ENCODE measurements around the gene GGTLC1.
"Not testable (repeated sequence)": the region's sequence is repeated elsewhere in the genome, so short reads cannot be mapped to it uniquely, and the experiment has no call there.

GGTLC1 gene

DNA sequence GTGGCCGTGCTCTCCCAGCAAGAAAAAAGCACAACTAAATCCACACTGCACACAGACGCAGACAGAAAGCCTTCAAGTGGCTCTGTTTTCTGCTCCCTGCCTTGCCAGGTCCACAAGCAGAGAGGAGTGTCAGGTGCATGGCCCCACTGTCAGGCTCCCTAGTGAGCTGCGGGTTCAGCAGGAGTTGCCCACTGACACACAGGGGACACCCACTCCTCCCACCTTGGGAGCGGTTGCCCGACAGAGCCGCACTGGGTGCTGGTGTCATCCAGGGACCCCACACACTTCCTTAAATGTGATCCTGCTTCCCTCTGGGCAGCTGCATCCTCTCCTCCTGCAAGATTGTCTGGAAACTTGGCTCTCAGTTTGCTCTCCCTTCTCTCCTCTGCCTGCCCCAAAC, 6.7 kb upstream of the GGTLC1 start:
- in situ Hi-C loops (cut with HindIII; ENCODE audit: low sequenced_read_pairs) = not testable (repeated sequence)

DNA sequence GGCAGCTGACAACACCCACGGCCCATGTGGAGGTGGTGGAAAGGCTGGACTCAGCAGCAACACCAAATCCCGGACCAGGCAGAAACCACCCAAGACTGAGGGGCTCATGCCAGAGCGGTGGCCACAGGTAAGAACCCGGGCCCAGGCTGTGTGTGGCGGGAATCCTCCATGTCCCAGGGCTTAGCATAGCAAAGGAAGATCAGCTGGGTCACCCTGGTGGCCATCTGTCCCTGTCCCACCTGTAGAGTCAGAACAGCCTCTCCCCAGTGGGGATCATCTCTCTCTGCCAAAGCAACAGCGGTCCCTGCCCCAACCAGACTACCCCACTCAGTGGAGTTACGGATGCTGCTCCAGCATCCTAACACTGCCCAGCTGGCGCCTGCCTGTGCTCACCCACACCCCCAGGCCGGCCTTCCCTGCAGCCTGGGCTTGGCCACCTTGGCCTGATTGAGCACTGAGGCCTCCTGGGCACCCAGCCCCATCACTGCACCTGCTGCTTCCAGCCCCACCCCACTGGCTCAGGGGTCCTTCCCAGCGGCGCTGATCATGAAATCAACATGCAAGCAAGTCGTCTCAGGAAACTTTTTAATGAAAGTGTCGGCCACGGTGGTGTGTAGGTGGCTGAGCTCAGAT, 5.5 kb upstream of the GGTLC1 start:
- in situ Hi-C loops (cut with HindIII; ENCODE audit: low sequenced_read_pairs) = not testable (repeated sequence)

DNA sequence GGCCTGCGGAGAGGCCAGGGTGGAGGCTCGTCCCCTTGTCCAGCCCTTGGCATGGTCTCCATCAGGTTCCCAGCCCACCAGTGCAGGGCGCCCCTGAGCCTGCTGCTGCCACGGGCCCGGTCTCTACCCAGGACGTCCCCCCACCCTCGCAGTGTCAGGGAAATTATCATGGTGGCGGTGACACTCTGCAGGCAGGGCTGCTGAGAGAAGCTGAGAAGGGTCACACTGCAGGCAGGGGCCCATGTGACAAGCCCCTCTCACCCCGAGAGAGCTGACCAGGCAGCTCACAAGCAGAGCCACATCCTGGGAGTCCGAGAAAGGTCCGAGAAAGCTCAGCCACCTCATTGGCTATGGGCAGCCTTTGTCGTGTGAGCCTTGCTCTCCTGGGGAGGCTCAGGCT, 4.9 kb upstream of the GGTLC1 start:
- in situ Hi-C loops (cut with HindIII; ENCODE audit: low sequenced_read_pairs) = not testable (repeated sequence)

- in situ Hi-C loops (cut with HindIII; ENCODE audit: low sequenced_read_pairs) = not testable (repeated sequence)
These were observed 1.7 kb upstream of the GGTLC1 start for GRCh38 chr20:23990296-23990695.

DNA sequence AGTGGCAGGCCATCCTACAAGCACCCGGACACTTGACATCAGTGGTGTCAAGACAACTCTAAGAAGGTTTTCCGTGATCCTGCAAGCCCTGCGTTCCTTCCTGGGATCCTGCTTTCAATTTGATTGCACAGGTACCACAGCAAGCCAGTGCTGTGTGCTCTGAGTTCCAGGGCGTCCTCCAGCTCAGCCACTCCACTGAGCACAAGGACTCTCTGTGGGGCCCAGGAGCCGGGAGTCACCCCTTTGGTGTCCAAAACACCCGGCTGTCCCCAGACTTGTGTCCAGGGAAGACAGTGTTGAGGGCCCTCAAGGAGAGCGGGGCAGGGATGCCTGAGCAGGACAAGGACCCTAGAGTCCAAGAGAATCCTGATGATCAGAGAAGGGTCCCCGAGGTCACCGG, 387 bp upstream of the GGTLC1 start:
- in situ Hi-C loops (cut with HindIII; ENCODE audit: low sequenced_read_pairs) = not testable (repeated sequence)

DNA sequence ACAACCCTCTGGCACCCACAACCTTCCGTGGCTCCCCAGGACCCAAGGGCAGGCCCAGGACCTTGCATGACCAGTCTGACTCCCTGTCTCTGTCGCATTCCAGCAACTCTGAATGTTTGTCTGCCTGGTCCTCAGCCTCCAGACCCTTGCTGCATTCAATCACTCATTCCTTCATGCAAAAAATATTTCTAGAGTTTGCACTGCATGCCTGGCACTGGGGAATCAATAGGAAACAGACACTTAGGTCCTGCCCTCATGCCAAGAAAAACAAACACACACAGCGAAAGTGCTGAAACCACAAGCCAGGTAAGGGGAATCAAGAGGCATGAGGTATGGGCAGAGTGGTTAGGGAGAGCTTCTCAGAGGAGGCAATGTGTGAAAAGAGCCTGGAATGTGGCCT, 1.9 kb downstream of the GGTLC1 start:
- in situ Hi-C loops (cut with HindIII; ENCODE audit: low sequenced_read_pairs) = not testable (repeated sequence)

GRCh38 chr20:23986310-23986709, 2.3 kb downstream of the GGTLC1 start:
- in situ Hi-C loops (cut with HindIII; ENCODE audit: low sequenced_read_pairs) = not testable (repeated sequence)

DNA sequence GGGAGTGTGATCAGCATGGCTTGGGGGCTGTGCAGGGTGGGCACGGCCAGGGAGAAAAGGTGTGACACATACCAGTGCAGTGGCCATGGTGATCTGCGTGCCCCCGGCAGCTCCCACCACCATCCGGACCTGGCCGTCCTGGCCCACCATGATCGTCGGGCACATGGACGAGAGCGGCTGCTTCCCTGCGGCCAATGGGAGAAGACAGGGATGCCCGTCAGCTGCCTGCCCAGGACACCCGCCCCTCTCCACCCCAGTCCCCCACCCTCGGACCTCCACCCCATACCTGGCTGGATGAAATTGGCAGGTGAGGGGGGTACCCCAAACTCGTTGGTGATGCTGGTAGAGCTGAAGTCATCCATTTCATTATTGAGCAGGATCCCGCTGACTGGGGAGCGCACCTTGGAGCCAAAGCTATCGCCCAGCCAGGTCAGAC, 2.8 kb downstream of the GGTLC1 start:
- in situ Hi-C loops (cut with HindIII; ENCODE audit: low sequenced_read_pairs) = not testable (repeated sequence)

GRCh38 chr20:23985066-23985789, 3.4 kb downstream of the GGTLC1 start:
- in situ Hi-C loops (cut with HindIII; ENCODE audit: low sequenced_read_pairs) = not testable (repeated sequence)

DNA sequence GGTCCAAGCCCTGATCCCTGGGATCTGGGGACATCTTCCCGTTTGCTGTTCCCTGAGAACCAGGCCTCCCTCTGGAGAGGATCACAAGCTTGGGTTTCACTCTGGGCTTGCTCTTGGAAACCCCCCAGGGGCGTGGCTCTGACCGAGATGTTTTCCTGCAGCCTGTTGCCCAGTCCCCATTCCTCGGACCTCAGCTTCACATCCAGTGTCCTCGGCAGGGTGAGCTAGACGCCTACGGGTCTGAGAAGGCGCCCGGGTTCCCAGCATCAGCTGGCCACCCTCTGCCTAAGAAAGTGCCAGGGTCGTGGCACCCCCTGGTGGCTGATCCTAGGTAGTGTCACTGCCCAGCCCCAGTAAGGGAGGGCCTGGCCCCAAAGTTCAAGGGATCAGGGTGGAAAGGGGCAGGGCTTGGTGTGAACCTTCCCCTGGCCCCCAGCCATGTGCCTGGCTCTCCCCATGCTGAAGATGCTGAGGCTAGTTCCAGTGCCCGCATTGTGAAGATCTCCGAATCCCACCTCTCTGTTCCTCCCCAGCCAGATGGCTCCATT, 4.0 kb downstream of the GGTLC1 start:
- in situ Hi-C loops (cut with HindIII; ENCODE audit: low sequenced_read_pairs) = not testable (repeated sequence)

DNA sequence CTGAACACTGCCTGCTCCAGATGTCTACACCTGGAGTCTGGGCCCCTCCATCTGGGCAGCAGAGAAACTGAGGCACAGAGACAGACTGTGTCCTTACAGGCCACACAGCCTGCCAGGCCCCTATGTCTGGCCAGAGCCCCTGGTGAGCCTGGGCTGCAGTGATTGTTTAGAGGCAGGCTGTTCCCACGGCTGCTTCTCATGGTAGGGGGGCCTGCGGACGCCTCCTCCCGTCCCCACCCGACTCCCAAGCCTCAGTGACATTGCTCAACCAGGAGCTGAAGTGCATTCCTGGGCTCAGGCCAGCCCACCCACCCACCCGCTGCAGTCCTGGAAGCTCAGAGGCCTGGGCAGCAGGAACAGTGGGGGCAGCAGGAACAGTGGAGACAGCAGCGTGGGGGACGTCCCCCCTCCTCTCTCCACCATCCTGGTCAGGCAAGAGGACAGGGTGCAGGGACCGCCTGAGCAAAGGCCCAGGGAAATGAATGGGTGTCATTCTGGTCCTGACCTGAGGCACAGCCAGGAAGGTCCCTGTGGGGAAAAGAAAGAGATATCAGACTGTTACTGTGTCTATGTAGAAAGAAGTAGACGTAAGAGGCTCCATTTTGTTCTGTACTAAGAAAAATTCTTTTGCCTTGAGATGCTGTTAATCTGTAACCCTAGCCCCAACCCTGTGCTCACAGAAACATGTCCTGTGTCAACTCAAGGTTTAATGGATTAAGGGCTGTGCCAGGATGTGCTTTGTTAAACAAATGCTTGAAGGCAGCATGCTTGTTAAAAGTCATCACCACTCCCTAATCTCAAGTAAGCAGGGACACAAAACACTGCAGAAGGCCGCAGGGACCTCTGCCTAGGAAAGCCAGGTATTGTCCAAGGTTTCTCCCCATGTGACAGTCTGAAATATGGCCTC, 6.2 kb downstream of the GGTLC1 start:
- in situ Hi-C loops (cut with HindIII; ENCODE audit: low sequenced_read_pairs) = not testable (repeated sequence)

DNA sequence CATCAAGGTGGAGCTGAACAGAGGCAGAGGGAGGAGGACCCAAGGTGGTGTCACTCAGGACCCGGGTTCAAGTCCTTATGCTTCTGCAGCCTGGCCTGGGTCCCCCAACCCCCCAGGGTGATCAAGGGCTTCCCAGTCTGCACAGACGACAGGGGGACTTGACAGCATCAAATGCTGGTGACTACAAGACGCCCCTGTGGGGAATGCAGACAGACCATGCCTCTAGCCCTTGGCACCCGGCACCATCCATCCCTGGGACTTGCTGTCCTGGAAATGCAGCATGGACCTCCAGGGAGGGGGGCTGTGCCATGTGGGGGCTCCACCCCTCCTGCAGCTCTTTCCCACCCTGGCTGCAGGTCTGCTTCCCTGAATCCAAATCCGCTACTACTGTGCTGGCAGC, 7.1 kb downstream of the GGTLC1 start:
- in situ Hi-C loops (cut with HindIII; ENCODE audit: low sequenced_read_pairs) = not testable (repeated sequence)

DNA sequence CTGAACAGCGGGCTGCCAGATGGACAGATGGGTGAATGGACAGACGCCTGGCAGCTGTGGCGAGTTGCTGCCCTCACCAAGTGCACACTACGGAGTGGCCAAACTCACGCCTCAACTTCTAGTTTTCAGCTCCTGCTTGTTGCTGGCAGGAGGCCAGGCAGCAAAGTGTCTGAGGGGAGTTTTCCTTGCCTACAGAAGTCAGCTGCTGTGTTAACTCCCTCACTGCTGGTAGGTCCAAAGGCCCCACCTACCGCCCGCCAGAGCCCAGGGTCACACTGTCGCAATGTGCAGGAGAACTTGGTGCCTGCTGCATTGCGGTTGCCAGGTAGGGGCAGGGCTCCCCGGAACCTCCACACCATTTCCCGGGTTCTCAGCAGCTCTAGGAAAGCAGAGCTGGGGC, 7.6 kb downstream of the GGTLC1 start:
- in situ Hi-C loops (cut with HindIII; ENCODE audit: low sequenced_read_pairs) = not testable (repeated sequence)

DNA sequence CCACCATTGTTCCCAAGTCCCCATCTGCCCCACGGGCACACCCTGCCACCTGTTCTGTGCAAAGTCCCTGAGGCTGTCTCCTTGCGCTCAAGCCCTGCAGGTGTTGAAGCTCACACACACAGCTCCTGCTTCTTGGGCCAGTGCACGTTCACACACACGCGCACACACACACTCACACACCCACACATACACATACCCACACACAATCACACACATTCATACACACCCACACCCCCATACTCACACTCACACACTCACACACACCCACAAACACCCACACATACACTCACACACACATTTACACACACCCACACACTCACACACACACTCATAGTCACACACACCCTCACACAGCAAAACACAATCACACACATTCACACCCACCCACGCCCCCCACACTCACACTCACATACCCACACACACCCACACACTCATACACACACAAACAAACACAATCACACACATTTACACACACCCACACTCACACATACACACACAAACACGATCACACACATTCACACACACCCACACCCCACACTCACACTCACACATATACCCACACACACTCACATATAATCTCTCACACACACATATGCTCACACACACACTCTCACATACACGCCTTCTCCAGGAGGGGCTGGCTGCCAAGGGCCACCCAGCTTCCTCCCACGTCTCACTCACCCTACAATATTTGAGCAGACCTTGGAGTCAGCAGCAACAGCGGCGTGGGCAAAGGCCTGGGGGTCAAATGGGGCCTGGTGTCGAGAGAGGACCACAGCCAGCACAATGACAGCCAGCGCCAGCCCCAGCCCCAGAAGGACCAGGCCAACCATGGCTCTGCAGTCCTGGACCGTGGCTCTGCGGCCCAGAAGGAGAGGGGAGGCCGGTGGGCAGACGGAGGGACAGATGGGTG, 8.4 kb downstream of the GGTLC1 start:
- in situ Hi-C loops (cut with HindIII; ENCODE audit: low sequenced_read_pairs) = not testable (repeated sequence)

GRCh38 chr20:23979380-23979779, 9.2 kb downstream of the GGTLC1 start:
- in situ Hi-C loops (cut with HindIII; ENCODE audit: low sequenced_read_pairs) = not testable (repeated sequence)

DNA sequence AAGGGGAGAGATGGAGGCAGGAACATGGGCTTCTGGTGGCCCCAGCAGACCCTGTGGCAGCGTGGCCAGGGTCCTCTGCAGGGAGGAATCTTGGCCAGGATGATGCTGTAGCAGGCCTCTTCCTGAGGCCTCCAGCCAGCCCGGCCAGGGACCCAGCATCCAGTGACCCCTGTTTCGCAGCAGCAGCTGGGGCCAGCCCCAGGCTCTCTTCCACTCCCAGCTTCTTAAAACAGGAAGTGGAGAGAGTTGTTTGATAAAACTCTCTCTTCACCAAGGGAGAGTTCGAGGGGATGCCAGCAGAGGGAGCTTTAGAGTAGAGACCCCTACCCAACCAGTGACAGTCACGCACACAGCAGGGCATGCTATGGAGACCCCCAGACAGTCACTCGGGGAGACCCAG, 10.1 kb downstream of the GGTLC1 start:
- in situ Hi-C loops (cut with HindIII; ENCODE audit: low sequenced_read_pairs) = not testable (repeated sequence)

DNA sequence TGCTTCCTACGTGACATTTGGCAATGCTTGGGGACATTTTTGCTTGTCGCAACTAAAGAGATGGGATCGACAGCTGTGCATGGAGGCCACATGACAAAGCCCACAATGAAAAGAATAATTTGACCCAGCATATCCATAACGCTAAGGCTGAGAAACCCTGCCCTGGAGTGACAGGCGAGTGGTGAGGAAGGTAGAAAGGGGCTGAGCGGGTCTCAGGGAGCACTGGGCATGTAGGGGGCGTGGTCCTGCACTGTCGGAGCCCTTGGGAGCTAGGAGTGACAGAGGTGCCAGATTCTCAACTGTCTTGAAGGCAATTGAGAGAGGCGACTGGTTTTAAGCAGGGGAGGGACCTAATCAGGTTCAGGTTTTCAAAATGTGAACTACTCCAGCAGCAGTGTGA, 13.6 kb downstream of the GGTLC1 start:
- in situ Hi-C loops (cut with HindIII; ENCODE audit: low sequenced_read_pairs) = no loop called here

DNA sequence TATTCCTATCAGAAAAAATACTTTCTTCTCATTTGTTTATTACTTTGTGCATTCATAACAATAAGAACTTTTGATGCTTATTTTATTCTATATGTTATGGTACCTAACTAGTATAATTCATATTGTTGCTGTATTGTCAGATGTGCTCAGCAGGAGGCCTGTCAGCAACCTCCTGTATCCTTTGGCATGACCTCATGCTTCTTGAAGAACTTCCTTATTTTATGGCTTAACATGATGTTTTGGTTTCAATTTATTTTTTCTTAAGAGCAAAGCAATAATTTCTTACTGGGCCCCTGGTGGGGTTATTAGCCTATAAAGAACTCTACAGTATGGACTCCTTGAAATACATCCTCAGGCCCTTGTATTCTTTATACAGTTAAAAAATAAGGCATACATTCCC, 17.3 kb downstream of the GGTLC1 start:
- in situ Hi-C loops (cut with HindIII; ENCODE audit: low sequenced_read_pairs) = no loop called here

DNA sequence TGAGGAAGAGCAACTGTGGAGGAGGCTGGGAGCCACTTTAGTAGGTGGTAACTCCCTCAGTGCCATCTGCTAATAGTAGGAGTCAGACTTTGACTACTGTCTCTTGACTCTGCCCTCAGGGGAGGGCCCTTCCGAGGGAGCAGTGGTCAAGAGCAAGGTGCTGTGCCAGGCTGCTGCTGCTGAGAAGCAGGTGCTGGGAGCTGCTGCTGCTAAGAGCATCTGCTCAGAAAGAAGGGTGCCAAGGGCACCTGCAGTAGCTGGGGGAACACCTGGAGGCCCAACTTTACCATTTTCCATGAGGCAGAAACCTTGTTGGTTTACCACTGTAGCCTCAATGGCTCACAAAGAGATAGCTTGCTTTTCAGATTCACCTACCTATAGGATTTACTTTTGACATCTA, 18.5 kb downstream of the GGTLC1 start:
- in situ Hi-C loops (cut with HindIII; ENCODE audit: low sequenced_read_pairs) = no loop called here

DNA sequence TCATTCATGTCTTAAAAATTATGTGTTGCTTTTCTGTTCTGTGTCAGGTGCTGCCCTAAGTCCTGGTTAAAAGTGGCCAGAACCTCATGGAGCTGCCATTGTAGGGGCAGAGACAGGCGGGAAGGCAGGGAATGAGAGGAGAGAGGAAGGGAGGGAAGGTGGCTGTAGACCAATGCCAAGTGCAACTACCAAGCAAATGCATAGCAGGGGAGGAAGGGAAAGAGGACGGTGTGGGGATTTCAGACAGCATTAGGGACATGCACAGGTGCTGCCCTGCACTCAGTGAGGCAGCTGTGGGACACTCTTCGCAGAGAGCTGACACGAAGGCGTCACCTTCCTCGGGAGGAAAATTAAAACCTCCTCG, 21.0 kb downstream of the GGTLC1 start:
- in situ Hi-C loops (cut with HindIII; ENCODE audit: low sequenced_read_pairs) = no loop called here

Data from DLD1 (cell line).